HEK293 (cell line): Measurements from ENCODE around the gene STAMBPL1.

Experiments used
- EGR2 ChIP-seq: fragments of 450-650 bp; formaldehyde crosslinking; IDR thresholded peaks from 2 replicates; pipeline ENCODE4 v1.5.1; 2016; ENCODE audit warnings: low read depth, missing biosample characterization, missing genetic modification characterization
- TF ChIP-seq, protein P1 (sequence below): fragments of 450-650 bp; formaldehyde crosslinking; IDR thresholded peaks from 2 replicates; pipeline ENCODE4 v1.5.1; 2016; ENCODE audit warnings: missing biosample characterization, missing genetic modification characterization
- TF ChIP-seq, protein P2 (sequence below): fragments of 450-650 bp; formaldehyde crosslinking; IDR thresholded peaks from 2 replicates; pipeline ENCODE4 v1.5.1; 2016; ENCODE audit warnings: missing biosample characterization, missing genetic modification characterization

DNA sequence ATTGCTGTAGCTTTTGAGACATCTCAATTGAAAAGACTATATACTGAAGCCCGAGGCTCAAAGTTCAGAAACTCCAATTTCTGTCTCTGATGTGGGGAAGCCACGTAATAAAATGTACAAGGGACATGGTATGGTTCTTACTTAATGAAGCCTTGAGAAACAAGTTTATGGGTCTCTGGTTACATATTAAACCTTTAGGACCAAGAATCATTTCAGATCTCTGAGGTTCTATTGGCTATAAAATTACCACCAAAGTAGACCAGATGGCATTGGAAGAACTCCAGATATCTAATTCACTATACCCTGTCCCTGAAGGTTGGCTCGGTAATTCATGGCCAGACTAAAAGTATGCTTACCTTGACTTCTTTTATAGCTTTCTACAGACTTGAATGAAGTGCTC is 23.7 kb downstream of the STAMBPL1 start:
- TF ChIP-seq, protein P1, sequence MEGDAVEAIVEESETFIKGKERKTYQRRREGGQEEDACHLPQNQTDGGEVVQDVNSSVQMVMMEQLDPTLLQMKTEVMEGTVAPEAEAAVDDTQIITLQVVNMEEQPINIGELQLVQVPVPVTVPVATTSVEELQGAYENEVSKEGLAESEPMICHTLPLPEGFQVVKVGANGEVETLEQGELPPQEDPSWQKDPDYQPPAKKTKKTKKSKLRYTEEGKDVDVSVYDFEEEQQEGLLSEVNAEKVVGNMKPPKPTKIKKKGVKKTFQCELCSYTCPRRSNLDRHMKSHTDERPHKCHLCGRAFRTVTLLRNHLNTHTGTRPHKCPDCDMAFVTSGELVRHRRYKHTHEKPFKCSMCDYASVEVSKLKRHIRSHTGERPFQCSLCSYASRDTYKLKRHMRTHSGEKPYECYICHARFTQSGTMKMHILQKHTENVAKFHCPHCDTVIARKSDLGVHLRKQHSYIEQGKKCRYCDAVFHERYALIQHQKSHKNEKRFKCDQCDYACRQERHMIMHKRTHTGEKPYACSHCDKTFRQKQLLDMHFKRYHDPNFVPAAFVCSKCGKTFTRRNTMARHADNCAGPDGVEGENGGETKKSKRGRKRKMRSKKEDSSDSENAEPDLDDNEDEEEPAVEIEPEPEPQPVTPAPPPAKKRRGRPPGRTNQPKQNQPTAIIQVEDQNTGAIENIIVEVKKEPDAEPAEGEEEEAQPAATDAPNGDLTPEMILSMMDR (tag by site-specific recombination), result no peak
- TF ChIP-seq, protein P2, sequence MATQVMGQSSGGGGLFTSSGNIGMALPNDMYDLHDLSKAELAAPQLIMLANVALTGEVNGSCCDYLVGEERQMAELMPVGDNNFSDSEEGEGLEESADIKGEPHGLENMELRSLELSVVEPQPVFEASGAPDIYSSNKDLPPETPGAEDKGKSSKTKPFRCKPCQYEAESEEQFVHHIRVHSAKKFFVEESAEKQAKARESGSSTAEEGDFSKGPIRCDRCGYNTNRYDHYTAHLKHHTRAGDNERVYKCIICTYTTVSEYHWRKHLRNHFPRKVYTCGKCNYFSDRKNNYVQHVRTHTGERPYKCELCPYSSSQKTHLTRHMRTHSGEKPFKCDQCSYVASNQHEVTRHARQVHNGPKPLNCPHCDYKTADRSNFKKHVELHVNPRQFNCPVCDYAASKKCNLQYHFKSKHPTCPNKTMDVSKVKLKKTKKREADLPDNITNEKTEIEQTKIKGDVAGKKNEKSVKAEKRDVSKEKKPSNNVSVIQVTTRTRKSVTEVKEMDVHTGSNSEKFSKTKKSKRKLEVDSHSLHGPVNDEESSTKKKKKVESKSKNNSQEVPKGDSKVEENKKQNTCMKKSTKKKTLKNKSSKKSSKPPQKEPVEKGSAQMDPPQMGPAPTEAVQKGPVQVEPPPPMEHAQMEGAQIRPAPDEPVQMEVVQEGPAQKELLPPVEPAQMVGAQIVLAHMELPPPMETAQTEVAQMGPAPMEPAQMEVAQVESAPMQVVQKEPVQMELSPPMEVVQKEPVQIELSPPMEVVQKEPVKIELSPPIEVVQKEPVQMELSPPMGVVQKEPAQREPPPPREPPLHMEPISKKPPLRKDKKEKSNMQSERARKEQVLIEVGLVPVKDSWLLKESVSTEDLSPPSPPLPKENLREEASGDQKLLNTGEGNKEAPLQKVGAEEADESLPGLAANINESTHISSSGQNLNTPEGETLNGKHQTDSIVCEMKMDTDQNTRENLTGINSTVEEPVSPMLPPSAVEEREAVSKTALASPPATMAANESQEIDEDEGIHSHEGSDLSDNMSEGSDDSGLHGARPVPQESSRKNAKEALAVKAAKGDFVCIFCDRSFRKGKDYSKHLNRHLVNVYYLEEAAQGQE (tag by site-specific recombination), result no peak
- no peak for TF ChIP-seq EGR2 (tag by site-specific recombination)
